Putamen (tissue), 1 donor: Measurements from ENCODE around the gene IGLL5.

Experiments
- DNase-seq: peaks from one replicate; pipeline ENCODE4 v3.0.0-alpha.2; 2016; ENCODE audit warnings: low spot score

The IGLL5 gene

GRCh38 chr22:22863001-22863400 lies 24.6 kb upstream of the IGLL5 start:
- no peak for DNase-seq

- no peak for DNase-seq
Measured at GRCh38 chr22:22865311-22866072, 22.1 kb upstream of the IGLL5 start.

- no peak for DNase-seq
Measured at GRCh38 chr22:22866381-22867111, 21.1 kb upstream of the IGLL5 start.

GRCh38 chr22:22867996-22868715 lies 19.5 kb upstream of the IGLL5 start:
- DNase-seq = no peak

- no peak for DNase-seq
Measured at GRCh38 chr22:22870577-22871404, 16.8 kb upstream of the IGLL5 start.

- DNase-seq = no peak
Measured at GRCh38 chr22:22871536-22872278, 15.9 kb upstream of the IGLL5 start.

- no peak for DNase-seq
Measured at GRCh38 chr22:22872722-22873708, 14.6 kb upstream of the IGLL5 start.

GRCh38 chr22:22877523-22878210 lies 9.9 kb upstream of the IGLL5 start:
- no peak for DNase-seq

- no peak for DNase-seq
Measured at GRCh38 chr22:22878211-22878570, 9.4 kb upstream of the IGLL5 start.

- no peak for DNase-seq
Measured at GRCh38 chr22:22878801-22879674, 8.6 kb upstream of the IGLL5 start.

- DNase-seq = no peak
Measured at GRCh38 chr22:22879675-22880155, 7.9 kb upstream of the IGLL5 start.

GRCh38 chr22:22880645-22881044 lies 7.0 kb upstream of the IGLL5 start:
- no peak for DNase-seq

GRCh38 chr22:22881116-22882000 lies 6.3 kb upstream of the IGLL5 start:
- no peak for DNase-seq

GRCh38 chr22:22882033-22882717 lies 5.4 kb upstream of the IGLL5 start:
- no peak for DNase-seq

GRCh38 chr22:22883090-22883727 lies 4.4 kb upstream of the IGLL5 start:
- DNase-seq = no peak
